Measurements from ENCODE around the gene SRSF1.
"Not testable (repeated sequence)": the region's sequence is repeated elsewhere in the genome, so short reads cannot be mapped to it uniquely, and the experiment has no call there.

The SRSF1 gene

DNA sequence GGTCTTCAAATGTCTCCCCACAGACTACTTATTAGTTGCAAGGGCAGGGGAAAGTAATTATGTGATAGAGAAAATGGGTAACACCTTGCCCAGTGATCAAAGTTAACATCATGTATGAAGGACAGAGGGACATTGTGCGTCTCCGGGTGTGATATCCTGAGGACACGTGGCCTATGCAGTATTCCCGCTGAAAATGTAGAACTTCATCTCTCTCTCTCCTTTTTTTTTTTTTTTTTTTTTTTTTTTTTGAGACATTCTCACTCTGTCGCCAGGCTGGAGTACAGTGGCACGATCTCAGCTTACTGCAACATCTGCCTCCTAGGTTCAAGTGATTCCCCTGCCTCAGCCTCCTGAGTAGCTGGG lies 43.9 kb downstream of the SRSF1 start:
- DNase-seq, result no peak

DNA sequence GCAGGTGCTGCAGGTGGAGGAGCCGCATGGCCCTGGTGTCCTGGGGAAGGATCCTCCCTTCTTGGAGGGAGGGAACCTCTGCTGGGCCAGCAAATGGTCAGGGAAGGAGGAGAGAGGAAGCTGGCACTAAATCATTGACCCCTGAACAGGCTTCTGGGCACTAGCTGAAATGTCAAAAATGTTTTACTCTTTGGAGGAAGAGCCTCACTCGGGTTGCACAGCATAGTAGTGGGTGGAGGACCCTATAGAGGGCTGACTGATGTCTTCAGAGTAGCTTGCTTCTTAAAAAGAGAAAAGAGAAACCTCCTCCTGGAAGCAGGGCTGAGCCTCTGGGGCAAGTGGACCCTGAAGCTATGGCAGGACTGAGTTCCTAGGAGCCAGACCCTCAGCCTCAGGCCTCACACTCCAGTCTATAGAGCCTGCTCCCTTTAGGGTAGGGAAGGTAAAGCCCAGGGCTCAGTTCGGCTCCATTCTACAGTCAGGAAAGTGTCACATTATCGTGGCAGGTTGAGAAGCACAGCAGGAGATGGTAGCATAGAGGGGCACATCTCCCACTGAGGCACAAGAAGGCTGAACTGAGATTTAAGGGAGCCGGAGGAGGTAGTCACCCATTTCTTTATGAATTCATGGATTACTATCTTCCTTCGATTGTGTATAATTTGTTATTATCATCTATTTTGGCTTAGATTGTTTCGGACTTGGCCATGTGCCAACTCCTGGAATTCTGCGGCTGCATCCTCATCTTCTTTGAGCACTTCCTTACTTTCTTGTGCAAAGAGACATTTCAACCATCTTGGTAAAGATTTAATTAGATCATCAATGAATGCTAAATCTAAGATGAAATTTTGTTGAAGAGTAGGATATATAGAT lies 44.5 kb downstream of the SRSF1 start:
- no peak for DNase-seq

DNA sequence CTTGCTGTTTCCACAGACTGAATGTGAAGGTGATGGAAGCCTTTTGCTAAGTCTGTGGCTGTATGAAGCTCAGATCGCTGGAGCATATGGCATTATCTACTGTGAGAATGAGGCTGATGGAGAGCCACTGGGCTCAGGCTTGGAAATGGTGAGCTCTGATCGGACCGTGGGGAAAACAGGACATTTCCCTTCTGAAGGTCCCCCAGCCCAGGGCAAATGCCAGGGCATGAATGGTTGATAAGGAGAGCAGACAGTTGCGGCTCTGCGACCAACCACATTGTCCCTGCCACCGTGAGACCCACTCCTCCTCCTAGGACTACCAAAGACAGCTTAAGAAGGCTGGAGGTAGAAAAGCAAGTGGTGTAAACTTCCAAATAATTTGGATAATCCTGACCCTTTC lies 47.1 kb downstream of the SRSF1 start:
- DNase-seq, result no peak

DNA sequence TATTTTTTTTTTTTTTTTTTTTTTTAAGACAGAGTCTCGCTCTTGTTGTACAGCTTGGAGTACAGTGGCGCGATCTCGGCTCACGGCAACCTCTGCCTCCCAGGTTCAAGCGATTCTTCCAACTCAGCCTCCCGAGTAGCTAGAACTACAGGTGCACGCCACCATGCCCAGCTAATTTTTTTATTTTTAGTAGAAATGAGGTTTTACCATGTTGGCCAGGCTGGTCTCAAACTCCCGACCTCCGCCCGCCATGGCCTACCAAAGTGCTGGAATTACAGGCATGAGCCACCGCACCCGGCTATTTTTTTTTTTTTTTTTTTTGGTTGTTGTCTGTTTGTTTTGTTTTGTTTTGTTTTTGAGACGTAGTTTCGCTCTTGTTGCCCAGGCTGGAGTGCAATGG lies 48.7 kb downstream of the SRSF1 start:
- not testable (repeated sequence) for DNase-seq

DNA sequence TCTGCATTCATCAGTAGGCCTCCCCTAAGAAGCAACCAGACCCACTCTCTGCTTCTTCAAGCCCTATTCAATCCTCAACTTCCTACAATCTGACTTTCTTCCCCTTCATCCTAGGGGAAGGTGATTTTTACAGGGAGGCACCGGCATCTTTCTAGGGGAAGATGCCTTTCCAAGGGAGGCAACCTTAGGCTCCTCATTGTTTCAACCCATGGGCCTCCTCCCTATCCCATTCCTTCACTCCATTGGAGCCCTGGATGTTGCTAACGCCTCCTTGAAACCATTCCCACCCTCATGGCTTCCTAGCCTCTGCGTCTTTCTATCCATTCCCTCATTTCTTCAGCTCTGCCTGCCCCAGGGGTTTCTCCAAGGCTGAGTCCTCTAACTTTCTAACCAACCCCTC lies 49.2 kb downstream of the SRSF1 start:
- no peak for DNase-seq

DNA sequence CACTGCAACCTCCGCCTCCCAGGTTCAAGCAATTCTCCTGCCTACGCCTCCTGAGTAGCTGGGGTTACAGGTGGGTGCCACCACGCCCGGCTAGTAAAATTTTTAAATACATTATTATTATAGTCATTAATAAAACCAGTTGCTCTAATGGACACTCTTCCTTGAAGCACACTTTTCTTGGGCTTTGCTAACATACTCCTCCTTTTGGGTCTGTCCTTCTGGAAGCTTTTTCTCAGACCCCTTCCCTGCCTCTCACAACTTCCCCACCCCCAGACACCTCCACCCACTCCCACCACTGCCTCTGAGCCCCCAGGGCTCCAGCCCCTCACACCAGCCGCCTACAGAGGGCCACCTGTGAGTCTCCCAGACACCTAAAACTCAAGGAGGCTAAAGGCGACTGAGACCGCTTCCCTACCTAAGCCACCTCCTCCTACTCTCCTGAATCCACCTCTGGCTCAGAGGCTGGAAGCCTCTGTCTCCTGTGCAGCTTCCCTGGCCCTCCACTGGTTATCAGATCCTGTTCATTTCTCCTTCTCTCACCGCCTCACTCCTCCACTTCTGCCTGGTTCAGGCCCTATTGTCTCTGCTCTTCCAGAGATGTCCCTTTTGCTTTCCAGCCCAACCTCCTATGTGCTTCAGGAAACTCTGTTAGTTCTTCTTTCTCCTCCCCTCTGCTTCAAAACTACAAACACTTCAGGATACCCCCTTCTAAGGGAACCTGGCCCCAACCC lies 49.8 kb downstream of the SRSF1 start:
- DNase-seq, result no peak

DNA sequence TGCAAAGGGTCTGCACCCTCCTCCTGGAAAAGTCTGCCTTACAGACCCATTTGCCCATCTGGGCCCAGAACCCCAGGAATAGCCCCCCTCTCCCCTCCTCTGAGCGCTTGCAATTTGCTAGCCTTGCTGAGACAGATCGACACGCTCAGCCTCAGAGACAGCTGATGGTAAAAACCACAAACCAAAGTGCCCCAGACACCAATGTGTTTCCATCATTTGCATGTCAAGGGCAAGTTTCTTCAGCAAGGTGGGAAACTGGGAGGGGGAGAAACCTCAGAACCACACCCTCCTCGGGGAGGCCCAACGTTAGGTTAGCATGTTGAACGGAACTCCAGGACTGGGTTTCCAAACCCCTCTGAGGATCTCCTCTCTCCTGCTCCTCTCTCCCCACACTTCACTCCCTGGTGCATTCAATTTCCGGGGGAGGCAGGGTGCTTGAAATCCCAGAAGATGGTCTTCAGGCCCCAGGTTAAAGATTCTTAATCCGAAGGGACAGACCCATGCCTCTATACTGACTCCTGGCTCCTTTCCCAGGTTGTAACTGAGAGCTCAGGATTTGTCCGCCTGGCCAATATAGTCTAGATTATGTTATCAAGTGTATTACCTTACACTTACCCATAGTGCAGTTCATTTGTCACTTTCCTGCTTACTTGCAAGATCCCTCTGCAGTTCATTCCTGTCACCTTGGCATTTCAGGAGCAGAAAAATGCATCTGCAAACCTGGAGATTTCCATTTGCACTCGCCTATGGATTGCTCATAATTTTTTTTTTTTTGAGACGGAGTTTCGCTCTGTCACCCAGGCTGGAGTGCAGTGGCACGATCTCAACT lies 50.5 kb downstream of the SRSF1 start:
- DNase-seq, result peak; percentile 64

DNA sequence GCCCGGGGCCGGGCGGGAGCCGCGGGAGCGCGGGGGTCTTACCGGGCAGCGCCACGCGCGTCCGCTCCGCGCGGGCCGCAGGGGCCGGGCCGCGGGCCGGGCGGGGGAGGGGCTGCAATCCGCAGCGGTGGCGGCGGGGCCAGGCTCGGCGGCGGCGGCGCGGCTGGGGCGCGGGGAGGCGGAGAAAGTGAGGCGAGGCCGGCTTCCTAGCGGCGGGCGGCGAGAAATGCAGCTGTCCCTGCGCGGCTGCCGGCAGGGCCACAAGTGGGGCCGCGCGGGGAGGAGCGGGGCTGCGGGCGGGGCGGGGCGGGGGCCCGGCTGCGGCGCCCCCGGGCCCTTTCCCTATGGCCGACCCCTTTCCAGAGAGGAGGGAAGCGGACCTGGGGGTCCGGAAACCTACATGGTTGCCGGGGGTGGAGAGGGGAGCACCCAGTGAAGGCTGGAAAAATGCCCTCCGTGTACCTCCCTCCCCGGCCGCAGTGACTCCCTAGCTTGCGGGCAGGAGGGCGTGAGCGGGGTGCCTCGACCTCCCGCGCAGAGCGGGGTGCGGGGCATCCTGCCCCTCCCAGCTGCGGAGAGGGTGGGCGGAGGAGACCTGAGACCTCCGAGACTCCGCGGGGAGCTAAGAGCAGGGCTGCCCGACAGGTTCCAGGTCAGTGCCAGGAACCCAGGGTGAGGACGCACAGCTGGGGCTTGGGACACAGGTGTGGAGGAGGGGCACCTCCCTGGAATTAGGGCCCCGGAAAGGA lies 51.7 kb downstream of the SRSF1 start, which contains the start of gene CUEDC1:
Gene CUEDC1 (minus strand): TSS at position 230 of the 749 bp plus-strand sequence. CDS start 69,848 bp downstream, outside the sequence.
- peak; percentile 76 for DNase-seq

DNA sequence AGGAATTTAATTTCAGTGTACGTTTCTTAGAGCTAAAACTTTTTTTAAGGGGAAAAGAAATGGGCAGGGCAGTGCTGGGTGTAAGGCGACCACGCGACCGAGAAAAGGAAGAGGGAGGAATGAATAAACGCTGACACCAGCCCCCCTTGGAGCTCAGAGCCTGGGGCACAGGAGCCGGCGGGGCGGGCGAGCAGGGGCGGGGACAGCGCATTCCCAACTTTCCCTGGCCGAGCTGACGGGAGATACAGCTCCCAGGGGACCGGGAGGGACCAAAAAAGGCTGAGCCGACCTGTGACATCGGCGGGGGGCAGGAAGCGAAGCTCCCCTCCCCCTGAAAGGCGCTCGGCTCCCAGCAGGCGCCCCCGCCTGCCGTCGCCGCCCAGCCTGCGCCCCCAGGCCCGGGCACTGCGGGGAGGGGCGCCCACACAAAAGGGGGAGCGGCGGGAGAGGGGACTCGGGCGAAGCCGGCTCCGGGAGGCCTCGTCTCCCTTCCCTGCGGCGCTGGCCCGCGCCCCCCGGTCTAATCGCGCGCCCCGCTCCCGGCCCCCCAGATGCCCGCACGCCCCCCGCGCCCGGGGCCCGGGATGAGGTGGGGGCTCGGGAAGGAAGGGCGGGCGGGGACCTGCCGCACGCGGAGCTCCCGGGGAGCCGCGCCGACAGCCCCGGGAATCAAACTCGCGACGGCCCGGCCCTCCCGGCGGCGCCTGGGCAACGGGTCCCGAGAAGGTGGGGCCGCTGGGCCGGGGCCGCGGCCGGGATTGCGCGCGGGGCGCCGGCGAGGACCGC lies 52.5 kb downstream of the SRSF1 start:
- no peak for DNase-seq

DNA sequence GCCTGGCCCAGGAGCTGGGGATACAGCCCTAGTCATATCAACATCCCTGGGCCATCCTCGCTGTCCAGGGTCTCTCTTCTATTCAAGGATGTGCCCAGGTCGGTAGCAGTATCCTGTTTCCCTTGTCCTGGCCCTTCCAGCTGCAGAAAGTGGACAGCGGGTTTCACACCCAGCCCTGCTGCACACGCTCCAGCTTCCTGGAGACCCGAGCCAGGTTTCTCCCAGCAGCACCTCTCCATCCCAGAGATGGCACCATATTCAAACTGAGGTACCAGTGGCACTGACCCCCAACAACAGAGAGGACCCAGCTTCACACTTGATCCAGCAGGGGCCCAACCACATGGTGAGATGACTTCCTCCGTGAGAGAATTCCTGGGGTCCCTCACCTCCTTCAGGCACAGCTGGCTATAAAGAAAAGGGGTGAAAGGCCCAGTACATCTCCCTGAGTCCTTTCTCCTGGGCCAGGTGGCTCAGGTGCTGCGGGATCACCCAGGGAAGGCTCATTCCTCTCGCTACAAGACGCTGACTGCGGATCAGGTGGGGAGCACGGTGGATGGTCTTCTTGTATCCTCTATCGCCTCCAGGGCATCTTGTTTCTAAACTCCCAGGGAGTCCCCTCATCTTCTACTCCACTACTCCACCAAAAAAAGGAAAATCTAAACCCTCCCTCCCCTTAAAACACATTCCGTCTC lies 53.2 kb downstream of the SRSF1 start:
- DNase-seq, result no peak

Data from hematopoietic multipotent progenitor cell treated with erythropoietin and hydrocortisone succinate and interleukin-3 and kit ligand, for 4 days (in vitro differentiated cells).